ENCODE data around the gene RASGRF1. TPM values are rescaled to one million over a fixed set of nuclear protein-coding genes. Genes with fewer than 3 reads are reported as not detected.

The RASGRF1 gene
- total RNA-seq, 1 experiment from 2014 or later = 0.59 TPM

GRCh38 chr15:78933823-78934654 lies 156.5 kb downstream of the RASGRF1 start:
- DNase-seq (ENCODE audit: low read depth, low spot score) (no peak), ATAC-seq (no peak)
- BruUV-seq (replicated peaks) = no TSS peak
- no peaks in the 10 kb centered on the region for H3K9me3 ChIP-seq (ENCODE audit: control insufficient read depth, insufficient read depth, low read depth, low read length)
- H3K27me3 ChIP-seq (ENCODE audit: control insufficient read depth, insufficient read depth, low read length) = no peaks in the 10 kb centered on the region
- peak overlapping the region; percentile 97 for H3K27ac ChIP-seq (ENCODE audit: low read length)
- intact Hi-C loops (cut with micrococcal nuclease; ENCODE audit: unreplicated experiment) = loop anchor here (5.0 kb wide), 1 partner anchor 43 kb away; no protein-coding TSS in a partner anchor
- peaks cover 68% of the 10 kb centered on the region for H3K4me1 ChIP-seq (ENCODE audit: control insufficient read depth, insufficient read depth, low read length)
- TF ChIP-seq POLR2AphosphoS5 (IDR thresholded peaks at IDR 0.05; ENCODE audit: low read depth, low read length) = no peak
- peak; percentile 78 for TF ChIP-seq TCF7L2 (IDR thresholded peaks at IDR 0.05; ENCODE audit: low read depth, low read length)
- ChIA-PET POLR2A (no interaction called here), CTCF (no interaction called here)
- in situ Hi-C loops (cut with HindIII; ENCODE audit: low pct_unique_long_range_greater_than_20kb, low sequenced_read_pairs) = no loop called here
- H3K36me3 ChIP-seq (ENCODE audit: control insufficient read depth, insufficient read depth, low read length) = no peaks in the 10 kb centered on the region; the same call in 1 of the 2 replicates
- H3K4me3 ChIP-seq (ENCODE audit: low read depth in 2 of 2, low read length in 2 of 2) = no peak overlapping the region

GRCh38 chr15:78933187-78933822 lies 157.3 kb downstream of the RASGRF1 start:
- no peak overlapping the region for H3K4me3 ChIP-seq (ENCODE audit: low read depth in 2 of 2, low read length in 2 of 2)
- TF ChIP-seq CTCF (IDR thresholded peaks at IDR 0.05) = no peak
- no peak for TF ChIP-seq TCF7L2 (IDR thresholded peaks at IDR 0.05; ENCODE audit: low read depth, low read length)
- TF ChIP-seq SIN3A (IDR thresholded peaks at IDR 0.05; ENCODE audit: borderline replicate concordance, insufficient read depth, low read depth, low read length) = no peak
- TF ChIP-seq POLR2AphosphoS5 (IDR thresholded peaks at IDR 0.05; ENCODE audit: low read depth, low read length) = no peak
- no peak for TF ChIP-seq REST (IDR thresholded peaks at IDR 0.05; ENCODE audit: insufficient read depth in 1 of 2, low read depth in 2 of 2, low read length in 1 of 2)
- H3K36me3 ChIP-seq (ENCODE audit: control insufficient read depth, insufficient read depth, low read length) = no peaks in the 10 kb centered on the region; the same call in 1 of the 2 replicates
- H3K9me3 ChIP-seq (ENCODE audit: control insufficient read depth, insufficient read depth, low read depth, low read length) = no peaks in the 10 kb centered on the region
- in situ Hi-C loops (cut with HindIII; ENCODE audit: low pct_unique_long_range_greater_than_20kb, low sequenced_read_pairs) (no loop called here), intact Hi-C loops (cut with micrococcal nuclease; ENCODE audit: unreplicated experiment) (loop anchor here (5.0 kb wide), 1 partner anchor 44 kb away; no protein-coding TSS in a partner anchor)
- DNase-seq (ENCODE audit: low read depth, low spot score) = no peak
- peak overlapping the region; percentile 97 for H3K27ac ChIP-seq (ENCODE audit: low read length)
- H3K4me1 ChIP-seq (ENCODE audit: control insufficient read depth, insufficient read depth, low read length) = peaks cover 70% of the 10 kb centered on the region
- ChIA-PET POLR2A (no interaction called here), CTCF (no interaction called here)
- TSS peak; percentile 49 for BruUV-seq (replicated peaks)
- no peaks in the 10 kb centered on the region for H3K27me3 ChIP-seq (ENCODE audit: control insufficient read depth, insufficient read depth, low read length)
- no peak for ATAC-seq

Data from Panc1 (cell line).